Thyroid gland (tissue), 4 donors: Measurements from ENCODE around the gene EXOC3L1.

Experiments used
- CTCF ChIP-seq, 6 experiments: fragments of 200-600 bp in 3 of 6; fragments of 450-650 bp in 3 of 6; sonication (generic) in 3 of 6; IDR thresholded peaks; one replicate each; pipeline ENCODE4 v1.5.1; 2016 to 2019; ENCODE audit warnings: antibody characterized with exemption in 6 of 6, mild to moderate bottlenecking in 2 of 6, inconsistent platforms in 1 of 6, moderate library complexity in 1 of 6
- POLR2A ChIP-seq, 2 donors: fragments of 450-650 bp; IDR thresholded peaks; one replicate each; pipeline ENCODE4 v1.6.1; 2017; ENCODE audit warnings: antibody characterized with exemption in 2 of 2, mild to moderate bottlenecking in 2 of 2, moderate library complexity in 1 of 2

GRCh38 chr16:67233596-67233995, 43.7 kb upstream of the EXOC3L1 start:
- TF ChIP-seq CTCF (IDR thresholded peaks at IDR 0.05) (no peak), POLR2A (IDR thresholded peaks at IDR 0.05) (no peak)
